Measurements from ENCODE around the gene TRAF7. TPM values are rescaled to one million over a fixed set of nuclear protein-coding genes. Genes with fewer than 3 reads are reported as not detected.

Gene TRAF7
- total and polyA plus RNA-seq, 2 of the 13 experiments (the other 11 are each of a cell fraction or from before 2014, with no cell fraction given): 47.9 to 65.6 TPM

DNA sequence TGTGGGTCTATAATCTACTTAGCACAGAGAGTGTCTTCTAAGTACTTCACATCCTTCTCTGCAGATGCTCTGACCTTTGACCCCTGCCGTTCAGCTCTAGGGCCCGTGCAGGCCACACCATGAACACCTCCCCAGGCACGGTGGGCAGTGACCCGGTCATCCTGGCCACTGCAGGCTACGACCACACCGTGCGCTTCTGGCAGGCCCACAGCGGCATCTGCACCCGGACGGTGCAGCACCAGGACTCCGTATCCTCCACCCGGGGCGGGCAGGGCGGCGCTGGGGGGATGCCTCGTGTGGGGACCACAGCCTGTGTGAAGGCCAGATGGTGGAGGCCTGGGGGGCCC is 50.4 kb downstream of the TRAF7 start (continued):
- TF ChIP-seq, protein P1, sequence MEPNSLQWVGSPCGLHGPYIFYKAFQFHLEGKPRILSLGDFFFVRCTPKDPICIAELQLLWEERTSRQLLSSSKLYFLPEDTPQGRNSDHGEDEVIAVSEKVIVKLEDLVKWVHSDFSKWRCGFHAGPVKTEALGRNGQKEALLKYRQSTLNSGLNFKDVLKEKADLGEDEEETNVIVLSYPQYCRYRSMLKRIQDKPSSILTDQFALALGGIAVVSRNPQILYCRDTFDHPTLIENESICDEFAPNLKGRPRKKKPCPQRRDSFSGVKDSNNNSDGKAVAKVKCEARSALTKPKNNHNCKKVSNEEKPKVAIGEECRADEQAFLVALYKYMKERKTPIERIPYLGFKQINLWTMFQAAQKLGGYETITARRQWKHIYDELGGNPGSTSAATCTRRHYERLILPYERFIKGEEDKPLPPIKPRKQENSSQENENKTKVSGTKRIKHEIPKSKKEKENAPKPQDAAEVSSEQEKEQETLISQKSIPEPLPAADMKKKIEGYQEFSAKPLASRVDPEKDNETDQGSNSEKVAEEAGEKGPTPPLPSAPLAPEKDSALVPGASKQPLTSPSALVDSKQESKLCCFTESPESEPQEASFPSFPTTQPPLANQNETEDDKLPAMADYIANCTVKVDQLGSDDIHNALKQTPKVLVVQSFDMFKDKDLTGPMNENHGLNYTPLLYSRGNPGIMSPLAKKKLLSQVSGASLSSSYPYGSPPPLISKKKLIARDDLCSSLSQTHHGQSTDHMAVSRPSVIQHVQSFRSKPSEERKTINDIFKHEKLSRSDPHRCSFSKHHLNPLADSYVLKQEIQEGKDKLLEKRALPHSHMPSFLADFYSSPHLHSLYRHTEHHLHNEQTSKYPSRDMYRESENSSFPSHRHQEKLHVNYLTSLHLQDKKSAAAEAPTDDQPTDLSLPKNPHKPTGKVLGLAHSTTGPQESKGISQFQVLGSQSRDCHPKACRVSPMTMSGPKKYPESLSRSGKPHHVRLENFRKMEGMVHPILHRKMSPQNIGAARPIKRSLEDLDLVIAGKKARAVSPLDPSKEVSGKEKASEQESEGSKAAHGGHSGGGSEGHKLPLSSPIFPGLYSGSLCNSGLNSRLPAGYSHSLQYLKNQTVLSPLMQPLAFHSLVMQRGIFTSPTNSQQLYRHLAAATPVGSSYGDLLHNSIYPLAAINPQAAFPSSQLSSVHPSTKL (CRISPR knock-in tag; IDR thresholded peaks at IDR 0.05): no peak
- TF ChIP-seq, protein P2, sequence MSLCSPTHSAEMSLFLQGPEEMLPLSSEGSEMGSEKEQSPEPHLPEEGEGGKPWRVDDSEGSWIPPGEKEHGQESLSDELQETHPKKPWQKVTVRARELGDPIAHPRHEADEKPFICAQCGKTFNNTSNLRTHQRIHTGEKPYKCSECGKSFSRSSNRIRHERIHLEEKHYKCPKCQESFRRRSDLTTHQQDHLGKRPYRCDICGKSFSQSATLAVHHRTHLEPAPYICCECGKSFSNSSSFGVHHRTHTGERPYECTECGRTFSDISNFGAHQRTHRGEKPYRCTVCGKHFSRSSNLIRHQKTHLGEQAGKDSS (CRISPR knock-in tag; IDR thresholded peaks at IDR 0.05; ENCODE audit: borderline replicate concordance, low read depth): 0 out of 2 replicates have a peak, but pooled peaks have one; percentile 8
- TF ChIP-seq HOXA7 (CRISPR knock-in tag; IDR thresholded peaks at IDR 0.05) (no peak), XBP1 (CRISPR knock-in tag; IDR thresholded peaks at IDR 0.05) (no peak), ZFP36L1 (CRISPR knock-in tag; IDR thresholded peaks at IDR 0.05) (no peak), ZNF572 (CRISPR knock-in tag; IDR thresholded peaks at IDR 0.05) (0 out of 2 replicates have a peak, but pooled peaks have one; percentile 61), ZNF614 (CRISPR knock-in tag; IDR thresholded peaks at IDR 0.05; ENCODE audit: borderline replicate concordance) (no peak; the same call in 1 of the 2 replicates), KDM5B (CRISPR knock-in tag; IDR thresholded peaks at IDR 0.05; ENCODE audit: borderline replicate concordance) (peak; percentile 18; the same call in 1 of the 2 replicates), GATA4 (IDR thresholded peaks at IDR 0.05; ENCODE audit: borderline replicate concordance, low read depth) (no peak), ZBTB8A (CRISPR knock-in tag; IDR thresholded peaks at IDR 0.05; ENCODE audit: borderline replicate concordance, low read depth) (no peak), ISL2 (CRISPR knock-in tag; IDR thresholded peaks at IDR 0.05) (no peak), GATAD1 (CRISPR knock-in tag; IDR thresholded peaks at IDR 0.05) (no peak), SP5 (CRISPR knock-in tag; IDR thresholded peaks at IDR 0.05; ENCODE audit: borderline replicate concordance, low read depth) (no peak), IRF2 (CRISPR knock-in tag; IDR thresholded peaks at IDR 0.05) (no peak; the same call in 1 of the 2 replicates)
- TF ChIP-seq, protein P3, sequence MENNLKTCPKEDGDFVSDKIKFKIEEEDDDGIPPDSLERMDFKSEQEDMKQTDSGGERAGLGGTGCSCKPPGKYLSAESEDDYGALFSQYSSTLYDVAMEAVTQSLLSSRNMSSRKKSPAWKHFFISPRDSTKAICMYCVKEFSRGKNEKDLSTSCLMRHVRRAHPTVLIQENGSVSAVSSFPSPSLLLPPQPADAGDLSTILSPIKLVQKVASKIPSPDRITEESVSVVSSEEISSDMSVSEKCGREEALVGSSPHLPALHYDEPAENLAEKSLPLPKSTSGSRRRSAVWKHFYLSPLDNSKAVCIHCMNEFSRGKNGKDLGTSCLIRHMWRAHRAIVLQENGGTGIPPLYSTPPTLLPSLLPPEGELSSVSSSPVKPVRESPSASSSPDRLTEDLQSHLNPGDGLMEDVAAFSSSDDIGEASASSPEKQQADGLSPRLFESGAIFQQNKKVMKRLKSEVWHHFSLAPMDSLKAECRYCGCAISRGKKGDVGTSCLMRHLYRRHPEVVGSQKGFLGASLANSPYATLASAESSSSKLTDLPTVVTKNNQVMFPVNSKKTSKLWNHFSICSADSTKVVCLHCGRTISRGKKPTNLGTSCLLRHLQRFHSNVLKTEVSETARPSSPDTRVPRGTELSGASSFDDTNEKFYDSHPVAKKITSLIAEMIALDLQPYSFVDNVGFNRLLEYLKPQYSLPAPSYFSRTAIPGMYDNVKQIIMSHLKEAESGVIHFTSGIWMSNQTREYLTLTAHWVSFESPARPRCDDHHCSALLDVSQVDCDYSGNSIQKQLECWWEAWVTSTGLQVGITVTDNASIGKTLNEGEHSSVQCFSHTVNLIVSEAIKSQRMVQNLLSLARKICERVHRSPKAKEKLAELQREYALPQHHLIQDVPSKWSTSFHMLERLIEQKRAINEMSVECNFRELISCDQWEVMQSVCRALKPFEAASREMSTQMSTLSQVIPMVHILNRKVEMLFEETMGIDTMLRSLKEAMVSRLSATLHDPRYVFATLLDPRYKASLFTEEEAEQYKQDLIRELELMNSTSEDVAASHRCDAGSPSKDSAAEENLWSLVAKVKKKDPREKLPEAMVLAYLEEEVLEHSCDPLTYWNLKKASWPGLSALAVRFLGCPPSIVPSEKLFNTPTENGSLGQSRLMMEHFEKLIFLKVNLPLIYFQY (CRISPR knock-in tag; IDR thresholded peaks at IDR 0.05; ENCODE audit: borderline replicate concordance): no peak
- TF ChIP-seq, protein P4, sequence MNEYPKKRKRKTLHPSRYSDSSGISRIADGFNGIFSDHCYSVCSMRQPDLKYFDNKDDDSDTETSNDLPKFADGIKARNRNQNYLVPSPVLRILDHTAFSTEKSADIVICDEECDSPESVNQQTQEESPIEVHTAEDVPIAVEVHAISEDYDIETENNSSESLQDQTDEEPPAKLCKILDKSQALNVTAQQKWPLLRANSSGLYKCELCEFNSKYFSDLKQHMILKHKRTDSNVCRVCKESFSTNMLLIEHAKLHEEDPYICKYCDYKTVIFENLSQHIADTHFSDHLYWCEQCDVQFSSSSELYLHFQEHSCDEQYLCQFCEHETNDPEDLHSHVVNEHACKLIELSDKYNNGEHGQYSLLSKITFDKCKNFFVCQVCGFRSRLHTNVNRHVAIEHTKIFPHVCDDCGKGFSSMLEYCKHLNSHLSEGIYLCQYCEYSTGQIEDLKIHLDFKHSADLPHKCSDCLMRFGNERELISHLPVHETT (CRISPR knock-in tag; conservative IDR thresholded peaks at IDR 0.05): no peak
- TF ChIP-seq, protein P5, sequence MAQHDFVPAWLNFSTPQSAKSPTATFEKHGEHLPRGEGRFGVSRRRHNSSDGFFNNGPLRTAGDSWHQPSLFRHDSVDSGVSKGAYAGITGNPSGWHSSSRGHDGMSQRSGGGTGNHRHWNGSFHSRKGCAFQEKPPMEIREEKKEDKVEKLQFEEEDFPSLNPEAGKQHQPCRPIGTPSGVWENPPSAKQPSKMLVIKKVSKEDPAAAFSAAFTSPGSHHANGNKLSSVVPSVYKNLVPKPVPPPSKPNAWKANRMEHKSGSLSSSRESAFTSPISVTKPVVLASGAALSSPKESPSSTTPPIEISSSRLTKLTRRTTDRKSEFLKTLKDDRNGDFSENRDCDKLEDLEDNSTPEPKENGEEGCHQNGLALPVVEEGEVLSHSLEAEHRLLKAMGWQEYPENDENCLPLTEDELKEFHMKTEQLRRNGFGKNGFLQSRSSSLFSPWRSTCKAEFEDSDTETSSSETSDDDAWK (CRISPR knock-in tag; IDR thresholded peaks at IDR 0.05): no peak
- TF ChIP-seq, protein P6, sequence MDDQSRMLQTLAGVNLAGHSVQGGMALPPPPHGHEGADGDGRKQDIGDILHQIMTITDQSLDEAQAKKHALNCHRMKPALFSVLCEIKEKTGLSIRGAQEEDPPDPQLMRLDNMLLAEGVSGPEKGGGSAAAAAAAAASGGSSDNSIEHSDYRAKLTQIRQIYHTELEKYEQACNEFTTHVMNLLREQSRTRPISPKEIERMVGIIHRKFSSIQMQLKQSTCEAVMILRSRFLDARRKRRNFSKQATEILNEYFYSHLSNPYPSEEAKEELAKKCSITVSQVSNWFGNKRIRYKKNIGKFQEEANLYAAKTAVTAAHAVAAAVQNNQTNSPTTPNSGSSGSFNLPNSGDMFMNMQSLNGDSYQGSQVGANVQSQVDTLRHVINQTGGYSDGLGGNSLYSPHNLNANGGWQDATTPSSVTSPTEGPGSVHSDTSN (CRISPR knock-in tag; IDR thresholded peaks at IDR 0.05; ENCODE audit: borderline replicate concordance): no peak
